Glomerular visceral epithelial cell (primary cell): ENCODE results near the gene PCSK2.

Experiments used
- DNase-seq: peaks from one replicate; pipeline ENCODE4 v3.0.0-alpha.2; 2016; ENCODE audit errors: extremely low spot score

Gene PCSK2

DNA sequence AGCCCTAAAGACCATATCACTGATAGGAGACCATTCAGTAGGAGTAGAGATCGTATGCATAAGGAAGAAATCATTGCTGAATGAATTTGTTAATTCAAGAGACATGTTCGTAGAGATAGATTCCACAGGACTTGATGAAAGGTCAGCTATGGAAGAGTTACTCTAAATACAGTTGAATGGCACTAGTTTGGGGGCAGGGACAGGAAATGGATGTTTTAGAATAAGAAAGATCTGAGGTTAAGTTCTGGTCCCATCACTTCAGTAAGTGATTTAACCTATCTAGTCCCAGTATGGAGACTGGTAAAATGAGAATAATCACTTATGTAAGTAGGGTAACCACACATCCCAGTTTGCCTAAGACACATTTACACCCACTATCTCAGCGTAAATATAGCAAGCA is 307.2 kb downstream of the PCSK2 start:
- DNase-seq, result no peak
